ENCODE measurements around the gene BCDIN3D.

BCDIN3D gene

DNA sequence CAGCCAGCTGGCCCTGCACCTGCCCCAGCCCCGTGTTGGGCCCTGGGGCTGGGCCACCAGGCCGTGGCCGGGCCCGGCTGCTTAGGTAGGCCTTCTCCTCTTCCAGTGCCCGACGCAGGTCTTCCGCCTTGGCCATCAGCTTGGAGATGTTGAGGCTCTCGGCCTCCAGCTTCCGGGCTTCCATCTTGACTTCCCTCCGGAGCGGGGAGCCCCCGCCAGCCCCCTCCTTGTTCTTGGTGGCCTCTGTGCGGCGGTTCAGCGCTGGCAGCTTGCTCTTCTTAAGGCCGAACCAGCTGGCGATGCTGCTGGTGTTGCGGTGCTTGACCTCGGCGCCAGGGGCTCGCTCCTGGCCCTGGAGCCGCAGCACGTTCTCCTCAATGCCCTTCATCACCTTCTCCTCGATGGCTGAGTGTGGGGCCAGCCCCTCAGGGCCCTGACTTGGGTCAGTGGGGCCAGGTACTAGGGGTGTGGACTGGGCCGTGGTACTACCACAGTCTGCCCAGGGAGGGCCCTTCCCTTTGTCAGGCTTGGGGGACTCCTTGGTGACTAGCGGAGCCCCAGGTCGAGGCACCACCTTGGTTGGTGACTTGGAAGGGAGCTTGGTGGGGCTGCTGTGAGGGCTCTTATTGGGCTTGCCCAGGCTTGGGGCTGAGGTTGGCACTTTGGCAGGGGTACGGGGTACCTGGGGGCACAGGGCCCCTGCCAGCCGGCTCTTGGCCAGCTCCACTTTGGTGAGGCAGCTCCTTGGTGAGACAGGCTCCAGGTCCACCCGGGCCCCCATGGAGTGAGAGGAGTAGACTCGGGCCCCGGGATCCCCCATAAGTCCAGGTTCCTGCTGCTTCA lies 47.9 kb downstream of the BCDIN3D start:
- DNase-seq = no peak

DNA sequence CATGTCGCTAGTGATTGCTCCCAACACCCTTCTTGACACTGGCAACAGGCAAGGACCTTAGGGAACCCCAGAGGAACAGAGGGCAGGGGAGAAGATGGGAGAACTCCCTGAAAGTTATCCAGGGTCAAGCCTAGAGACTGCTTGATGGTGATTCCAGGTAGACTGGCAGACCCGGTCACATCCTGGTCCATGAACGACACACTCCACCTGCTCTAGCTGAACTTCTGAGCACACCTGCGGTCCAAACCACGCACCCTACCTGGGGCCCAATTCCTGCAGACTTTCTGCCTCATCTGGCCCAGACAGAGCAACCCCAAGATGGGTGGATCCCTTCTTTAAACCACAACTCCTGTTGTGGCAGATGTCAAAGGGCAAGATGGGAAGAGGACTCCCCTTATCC lies 48.9 kb downstream of the BCDIN3D start:
- no peak for DNase-seq

DNA sequence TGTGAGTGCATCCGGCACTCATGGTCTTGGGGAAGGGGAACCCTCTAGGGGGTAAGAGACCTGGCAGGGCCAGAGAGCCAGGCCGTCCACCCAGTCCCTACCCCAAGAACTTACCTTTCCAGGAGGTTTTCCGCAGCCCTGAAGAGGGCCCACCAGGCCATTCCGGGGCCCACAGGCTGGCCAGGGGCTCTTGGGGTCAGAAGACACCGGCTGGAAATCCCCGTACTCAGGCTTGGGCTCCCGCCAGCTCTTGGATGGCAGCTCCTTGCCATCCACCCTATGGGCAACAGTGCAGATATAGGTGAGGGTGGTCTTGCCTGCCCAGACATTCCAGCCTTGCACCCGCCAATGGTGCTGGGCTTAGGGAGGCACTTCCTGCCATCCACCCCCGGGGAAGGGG lies 49.3 kb downstream of the BCDIN3D start:
- no peak for DNase-seq

DNA sequence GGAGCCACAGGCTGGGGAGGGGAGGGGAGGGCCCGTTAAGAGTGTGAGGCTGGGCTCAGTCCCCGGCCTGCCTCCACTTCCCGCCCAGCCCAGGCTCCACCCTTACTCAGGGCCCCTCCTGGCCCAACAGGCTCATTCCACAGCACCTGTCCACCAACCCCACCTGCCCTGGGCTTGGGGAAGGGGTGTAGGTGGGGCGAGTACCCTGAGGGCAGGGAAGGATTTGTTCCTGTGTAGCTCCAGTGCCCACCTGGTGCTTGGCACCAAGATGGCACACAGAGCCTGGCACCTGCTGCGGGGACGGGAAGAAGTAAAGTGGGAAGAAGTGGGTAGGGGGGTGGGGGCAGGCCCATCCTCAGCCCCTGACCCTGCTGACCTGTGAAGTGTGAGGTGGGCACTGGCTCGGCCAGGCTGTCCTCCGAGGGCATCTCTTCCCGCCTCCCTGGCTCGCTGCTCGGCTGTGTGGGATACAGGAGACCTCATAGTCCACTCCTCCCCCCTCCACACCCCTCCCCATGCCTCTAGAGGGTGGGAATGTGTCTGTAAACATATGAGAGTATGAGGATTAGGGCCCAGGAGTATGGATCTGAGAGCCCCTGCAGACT lies 49.8 kb downstream of the BCDIN3D start:
- DNase-seq = no peak

DNA sequence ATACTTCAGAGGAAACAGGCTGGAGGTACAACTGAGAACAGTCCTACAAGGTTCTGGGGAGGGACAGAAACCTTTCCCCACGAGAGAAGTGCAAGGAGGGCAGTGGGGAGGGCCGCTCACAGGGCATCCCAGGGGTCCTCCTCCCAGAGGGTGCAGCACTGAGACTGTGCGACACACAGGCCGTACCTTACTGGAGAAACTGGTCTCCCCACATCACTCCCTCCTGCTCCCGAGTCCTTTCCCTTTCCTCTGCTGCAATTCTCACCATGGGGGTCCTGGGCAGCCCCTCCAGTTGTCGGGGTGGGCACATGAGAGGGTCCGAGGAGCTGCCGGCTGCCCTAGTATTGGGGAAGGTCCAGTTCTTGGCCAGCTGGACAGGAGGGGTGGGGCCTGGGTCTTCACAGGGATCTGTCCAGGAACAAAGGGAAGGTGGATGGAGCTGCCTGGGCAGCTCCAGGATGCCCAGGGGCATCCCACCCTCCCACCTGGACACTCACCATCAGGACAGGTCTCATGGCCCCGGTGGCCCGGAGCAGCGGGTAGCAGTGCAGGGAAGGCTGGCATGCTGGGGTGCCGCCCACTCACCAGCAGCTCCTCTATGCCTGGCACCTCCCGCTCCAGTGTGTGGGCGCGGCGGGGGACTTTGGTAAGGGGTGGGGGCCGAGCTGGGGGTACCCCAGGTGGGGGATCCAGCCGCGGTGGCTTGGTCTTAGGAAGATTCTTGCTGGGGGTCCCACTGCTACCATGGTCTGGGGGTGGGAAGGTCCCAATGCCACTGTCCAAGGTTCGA lies 50.5 kb downstream of the BCDIN3D start:
- no peak for DNase-seq

DNA sequence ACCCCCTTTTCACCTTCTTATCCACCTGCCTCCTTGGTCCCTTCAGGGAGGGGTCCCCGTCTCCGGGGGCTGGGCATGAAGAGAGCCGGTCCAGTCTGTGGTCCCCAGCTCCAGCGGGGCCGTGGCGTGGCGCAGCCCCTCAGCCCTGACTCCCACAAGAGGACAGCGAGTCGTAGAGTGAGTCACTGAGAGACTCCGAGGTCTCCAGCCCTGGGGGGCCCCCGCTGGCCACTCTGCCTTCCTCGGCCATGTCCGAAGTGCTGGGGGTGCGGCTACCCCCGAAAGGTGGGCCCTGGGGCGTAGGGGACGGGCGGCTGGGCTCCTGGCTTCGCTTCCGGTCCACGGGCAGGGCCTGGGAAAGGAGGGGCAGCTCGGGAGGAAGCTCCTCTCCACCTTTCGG lies 51.2 kb downstream of the BCDIN3D start:
- DNase-seq = no peak

DNA sequence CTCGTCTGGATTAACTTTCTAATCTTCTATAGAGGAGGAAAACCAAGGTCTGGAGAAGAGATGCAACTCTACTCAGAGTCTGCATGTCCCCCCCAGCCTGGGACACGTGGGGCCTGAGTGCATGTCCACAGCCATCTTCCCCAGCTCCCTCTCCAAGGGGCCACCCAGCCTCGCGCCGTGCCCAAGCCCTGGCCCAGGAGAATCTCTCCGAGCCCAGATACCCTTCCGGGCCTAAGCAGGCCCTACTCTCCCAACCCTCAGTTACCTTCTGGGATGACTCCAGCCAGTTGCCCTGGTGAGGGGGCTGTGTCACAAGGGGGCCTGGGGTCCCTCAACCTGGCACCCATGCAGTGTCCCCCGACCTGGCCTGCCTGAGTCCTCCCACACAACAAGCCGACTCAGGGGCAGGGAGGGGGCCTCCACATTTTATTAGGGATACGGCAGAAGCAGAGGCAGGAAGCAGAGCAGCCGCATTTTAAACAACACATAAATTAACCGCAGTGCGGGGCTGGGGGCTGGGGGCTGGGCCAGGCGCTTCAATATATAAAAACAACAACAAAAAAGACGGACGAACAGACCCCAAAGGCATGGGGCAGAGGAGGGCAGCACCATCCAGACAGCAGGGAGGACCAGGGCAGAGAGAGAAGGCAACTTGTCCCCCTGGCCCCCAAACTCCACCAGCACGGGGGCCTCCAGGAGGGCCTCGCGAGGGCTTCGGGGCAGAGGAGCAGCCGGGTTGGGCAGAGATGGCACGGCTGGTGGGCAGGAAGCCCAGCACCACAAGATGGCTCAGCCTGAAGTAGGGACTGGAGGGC lies 52.0 kb downstream of the BCDIN3D start:
- no peak for DNase-seq

DNA sequence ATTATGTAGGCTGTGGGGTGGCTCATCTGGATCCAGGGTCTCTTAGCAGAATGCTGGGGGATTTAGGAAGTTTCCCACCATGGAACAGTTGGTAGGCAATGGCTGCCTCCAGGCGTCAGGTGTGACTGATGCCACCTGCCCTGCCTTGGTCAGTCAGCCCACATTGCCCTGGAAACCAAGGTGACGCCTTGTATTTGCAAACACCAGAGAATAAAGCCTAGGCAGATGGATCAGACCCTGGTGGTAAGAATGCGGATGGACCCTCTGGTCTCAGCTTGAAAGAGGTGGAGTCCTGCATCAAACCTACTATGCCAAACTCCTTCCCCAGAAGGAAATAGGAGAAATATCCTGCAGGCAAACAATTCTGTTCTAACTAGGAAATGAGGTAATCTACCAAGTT lies 52.9 kb downstream of the BCDIN3D start:
- DNase-seq = no peak

DNA sequence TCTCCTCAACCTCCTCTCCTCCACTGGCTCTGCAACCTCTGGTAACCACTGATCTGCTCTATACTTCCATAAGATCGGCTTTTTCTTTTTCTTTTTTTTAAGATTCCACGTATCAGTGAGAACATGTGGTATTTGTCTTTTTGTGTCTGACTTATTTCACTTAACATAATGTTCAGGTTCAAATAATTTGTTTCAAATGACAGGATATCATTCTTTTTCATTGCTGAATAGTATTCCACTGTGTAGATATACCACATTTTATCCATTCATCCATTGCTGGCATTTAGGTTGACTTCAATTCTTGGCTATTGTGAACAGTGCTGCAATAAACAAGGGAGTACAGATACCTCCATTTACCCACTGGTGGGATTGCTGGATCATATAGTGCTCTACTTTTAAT lies 55.2 kb downstream of the BCDIN3D start:
- no peak for DNase-seq

All from NCI-H187 treated with DMSO at 0.1 percent for 48 hours (cell line).